Body of pancreas (tissue), 4 donors: ENCODE measurements around the gene UFC1.

ENCODE experiments used
- CTCF ChIP-seq, 7 experiments: fragments of 450-650 bp in 4 of 7; fragments of 200-600 bp in 3 of 7; sonication (generic) in 3 of 7; IDR thresholded peaks; one replicate each; pipeline ENCODE4 v1.5.1; 2016 to 2019; ENCODE audit warnings: antibody characterized with exemption in 7 of 7
- POLR2A ChIP-seq, 3 donors: fragments of 450-650 bp; IDR thresholded peaks; one replicate each; pipeline ENCODE4 v1.6.1; 2016; ENCODE audit warnings: antibody characterized with exemption in 3 of 3, mild to moderate bottlenecking in 2 of 3

- no peak for TF ChIP-seq CTCF (IDR thresholded peaks at IDR 0.05)
- TF ChIP-seq POLR2A (IDR thresholded peaks at IDR 0.05): no peak
Measured at GRCh38 chr1:161162806-161163205, 9.0 kb downstream of the UFC1 start.
